HG03521 (cell line): ENCODE measurements around the gene HOXA6.

Experiments
- ATAC-seq: cut with Tn5 transposase; IDR thresholded peaks from one replicate; pipeline ENCODE4 v1.9.1; 2021; ENCODE audit warnings: mild to moderate bottlenecking, moderate library complexity; ENCODE audit not compliant: unreplicated experiment

The HOXA6 gene

DNA sequence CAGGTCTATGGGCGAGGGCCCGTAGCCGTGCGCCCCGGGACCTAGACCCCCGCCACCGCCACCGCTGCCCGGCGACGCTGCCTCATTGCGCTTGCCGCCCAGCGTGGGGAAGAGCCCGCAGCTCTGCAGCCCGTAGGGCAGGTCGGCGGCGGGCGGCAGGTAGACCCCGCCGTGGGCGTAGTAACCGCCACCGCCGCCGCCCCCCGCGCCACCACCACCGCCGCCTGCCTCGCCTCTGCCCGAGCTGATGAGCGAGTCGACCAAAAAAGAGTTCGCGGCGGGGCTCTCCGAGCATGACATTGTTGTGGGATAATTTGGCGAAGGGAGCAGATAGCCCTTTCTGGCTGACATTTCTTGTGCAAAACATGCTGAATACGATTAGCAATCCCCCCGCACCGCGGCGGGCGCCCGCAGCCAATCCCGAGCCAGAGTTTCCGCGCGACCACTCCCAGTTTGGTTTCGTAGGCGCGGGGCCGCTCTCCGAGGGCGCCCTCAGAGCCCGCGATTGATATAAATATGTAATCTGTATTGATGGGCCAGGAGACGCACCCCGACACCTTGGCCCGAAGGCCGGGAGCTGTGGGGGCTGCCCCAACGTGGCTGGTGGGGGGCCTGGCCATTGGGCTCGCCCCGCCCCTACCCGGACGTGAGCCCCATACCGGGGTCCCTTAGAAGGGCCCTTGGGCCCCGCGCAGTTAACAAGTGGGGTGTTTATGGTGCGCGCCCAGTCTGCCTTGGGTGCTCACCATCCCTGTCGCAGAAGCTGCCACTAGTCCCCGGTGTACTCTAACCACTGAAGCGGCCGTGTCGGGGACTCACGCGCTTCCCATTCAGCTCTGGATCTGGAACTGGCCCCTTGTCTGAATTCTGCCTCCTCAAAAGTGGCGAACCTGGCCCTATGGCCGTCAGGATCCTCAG lies 26.6 kb upstream of the HOXA6 start, which contains the start of gene HOXA10:
TSS of gene HOXA10 (minus strand) at position 365 of the 918 bp plus-strand sequence. CDS start at position 351, 14 bp downstream.
- ATAC-seq, result no peak

DNA sequence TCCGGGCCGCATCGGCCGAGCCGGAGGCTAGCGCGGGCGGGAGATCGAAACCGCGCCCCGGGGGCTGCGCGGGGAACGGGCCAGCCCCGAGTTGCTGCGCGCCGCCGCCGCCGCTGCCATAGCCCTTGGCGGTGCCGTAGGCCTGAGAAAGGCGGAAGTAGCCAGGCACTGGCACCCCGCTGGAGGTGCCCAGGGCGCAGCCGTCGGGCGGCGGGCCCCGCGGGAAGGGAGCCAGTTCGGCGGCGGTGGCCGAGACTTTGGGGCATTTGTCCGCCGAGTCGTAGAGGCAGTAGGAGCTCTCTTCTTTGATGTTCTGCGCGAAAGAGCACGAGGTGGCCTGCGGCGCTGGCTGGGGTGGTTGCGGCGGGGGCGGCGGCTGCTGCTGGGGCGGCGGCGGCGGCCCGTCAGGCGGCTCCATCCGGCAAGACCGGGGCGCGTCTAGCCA lies 26.0 kb upstream of the HOXA6 start:
- ATAC-seq, result no peak

DNA sequence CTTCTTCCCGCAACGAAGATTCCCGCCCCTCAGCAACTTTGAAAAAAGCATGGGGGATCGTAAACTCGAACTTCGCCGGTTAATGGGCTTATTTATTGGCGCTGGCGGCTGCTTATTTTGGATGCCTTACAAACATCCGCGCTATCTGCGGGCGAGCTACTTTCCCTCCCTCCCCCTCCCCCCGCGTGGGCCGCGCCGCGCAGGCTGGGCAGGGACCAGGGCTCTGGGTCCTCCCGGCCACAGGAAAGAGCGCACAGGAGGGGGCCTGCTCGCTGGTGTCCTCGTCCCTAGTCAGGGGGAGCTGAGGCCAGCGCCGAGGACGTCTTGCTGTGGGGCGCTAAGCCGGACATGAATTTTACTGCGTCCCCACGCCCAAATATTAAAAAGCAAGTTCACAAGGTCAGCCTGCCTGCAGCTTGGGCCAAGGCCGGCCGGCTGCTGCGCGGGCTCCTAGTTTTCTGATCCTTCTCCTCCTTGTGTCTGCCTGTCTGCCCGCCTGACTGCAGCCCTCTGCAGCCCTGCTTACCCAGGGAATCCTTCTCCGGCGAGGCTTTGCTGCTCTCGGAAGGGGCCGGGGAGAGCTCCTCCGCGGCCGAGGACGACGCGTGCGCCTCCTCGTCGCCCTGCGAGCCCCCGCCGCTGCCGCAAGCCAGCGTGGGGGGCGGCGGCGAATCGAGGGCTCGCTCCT lies 25.4 kb upstream of the HOXA6 start:
- no peak for ATAC-seq

DNA sequence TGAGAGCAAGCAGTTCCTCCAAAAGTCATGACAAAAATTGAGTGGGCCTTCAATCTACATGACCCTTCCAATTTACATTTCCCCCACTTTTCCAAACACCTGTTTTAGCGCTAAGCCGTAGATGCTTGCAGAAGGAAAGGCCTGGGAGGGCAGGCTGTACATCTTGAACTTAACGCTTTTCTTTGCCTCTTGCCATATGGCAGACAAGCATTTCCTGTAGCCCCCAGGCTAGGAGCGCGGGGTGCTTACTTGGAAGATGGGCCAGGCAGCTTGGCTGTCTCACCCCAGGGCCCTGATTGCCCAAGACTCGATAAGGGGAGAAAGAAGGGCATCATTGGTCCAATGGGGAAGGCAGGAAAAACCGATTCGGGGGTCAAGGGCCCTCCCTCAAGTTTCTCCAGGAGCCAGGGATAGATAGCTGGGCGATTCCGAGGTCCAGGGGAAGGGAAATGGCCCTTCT lies 24.8 kb upstream of the HOXA6 start:
- ATAC-seq, result no peak

DNA sequence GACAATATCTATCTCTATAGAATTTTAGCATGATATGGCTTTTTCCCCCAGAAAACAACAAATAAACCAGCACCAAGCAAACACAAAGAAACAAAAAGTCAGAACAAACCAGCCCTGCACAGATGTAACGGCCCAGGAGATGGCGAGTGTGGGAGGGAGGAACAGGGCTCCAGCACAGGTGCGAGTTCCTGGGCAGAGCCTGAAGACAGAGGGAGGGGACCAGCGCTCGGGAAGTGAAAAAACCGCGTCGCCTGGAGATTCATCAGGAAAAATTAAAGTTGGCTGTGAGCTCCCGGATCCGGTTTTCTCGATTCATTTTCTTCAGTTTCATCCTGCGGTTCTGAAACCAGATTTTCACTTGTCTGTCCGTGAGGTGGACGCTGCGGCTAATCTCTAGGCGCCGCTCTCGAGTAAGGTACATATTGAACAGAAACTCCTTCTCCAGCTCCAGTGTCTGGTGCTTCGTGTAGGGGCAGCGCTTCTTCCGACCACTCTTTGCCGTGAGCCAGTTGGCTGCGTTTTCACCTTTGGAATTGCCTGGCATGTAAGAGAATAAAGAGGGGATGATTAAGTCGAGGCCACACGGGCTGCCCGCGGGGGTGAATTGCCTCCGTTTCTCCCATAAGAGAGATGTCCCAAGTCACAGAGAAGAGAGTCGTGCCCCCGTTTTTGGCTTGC lies 24.2 kb upstream of the HOXA6 start:
- no peak for ATAC-seq

DNA sequence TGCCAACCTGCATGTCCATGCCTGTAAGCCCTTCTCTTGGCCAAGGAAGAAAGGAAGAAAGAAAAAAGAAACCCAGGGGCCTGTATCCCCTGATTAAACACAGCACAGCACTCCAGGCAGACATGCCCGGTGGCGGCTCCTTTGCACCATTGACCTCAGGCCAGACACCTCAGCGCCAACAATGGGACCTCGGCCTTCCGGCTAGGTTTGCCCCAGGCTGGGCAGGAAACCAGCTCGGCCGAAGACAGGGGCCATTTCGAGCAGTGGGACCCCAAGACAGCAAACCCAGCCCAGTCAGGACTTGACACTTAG lies 23.7 kb upstream of the HOXA6 start:
- no peak for ATAC-seq

DNA sequence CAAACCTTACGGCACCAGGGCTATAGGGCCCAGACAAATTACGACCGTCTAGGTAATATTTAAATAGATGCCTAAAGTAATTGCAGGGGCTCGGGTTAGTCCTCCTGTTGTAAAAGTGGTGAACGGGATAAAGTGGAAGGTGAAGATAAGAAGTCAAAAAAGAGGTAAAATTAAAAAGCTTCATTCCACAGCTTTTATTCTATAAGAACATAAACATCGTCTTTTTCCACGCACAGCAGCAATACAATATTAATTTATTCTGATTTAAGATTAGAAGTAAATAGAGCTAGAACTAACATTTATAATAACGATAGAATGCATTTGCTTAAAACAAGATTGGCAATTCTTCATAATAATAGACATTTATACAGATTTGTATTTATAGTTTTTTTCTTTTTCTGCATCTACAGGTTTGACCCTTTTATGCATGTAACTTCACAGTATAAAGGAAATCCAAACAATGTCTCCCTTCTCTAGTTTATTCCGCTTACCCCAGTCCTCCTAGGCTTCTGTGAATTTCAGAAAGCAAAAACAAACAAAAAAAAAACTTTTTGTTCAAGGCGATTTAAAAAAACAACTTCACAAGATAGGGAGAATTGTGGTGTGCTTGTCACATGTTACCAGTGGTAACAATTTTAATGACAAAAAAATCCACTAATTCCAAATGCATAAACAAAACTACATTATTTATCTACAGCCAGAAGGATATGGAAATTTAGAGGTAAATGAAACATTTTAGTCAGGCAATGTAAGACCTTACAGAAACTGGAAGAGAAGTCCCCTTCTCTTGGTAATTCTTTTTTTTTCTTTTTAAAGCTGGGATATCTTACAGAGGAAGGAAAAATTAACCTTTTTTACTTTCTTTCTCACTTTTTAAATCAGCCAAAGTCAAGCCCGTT lies 23.1 kb upstream of the HOXA6 start:
- ATAC-seq, result no peak

DNA sequence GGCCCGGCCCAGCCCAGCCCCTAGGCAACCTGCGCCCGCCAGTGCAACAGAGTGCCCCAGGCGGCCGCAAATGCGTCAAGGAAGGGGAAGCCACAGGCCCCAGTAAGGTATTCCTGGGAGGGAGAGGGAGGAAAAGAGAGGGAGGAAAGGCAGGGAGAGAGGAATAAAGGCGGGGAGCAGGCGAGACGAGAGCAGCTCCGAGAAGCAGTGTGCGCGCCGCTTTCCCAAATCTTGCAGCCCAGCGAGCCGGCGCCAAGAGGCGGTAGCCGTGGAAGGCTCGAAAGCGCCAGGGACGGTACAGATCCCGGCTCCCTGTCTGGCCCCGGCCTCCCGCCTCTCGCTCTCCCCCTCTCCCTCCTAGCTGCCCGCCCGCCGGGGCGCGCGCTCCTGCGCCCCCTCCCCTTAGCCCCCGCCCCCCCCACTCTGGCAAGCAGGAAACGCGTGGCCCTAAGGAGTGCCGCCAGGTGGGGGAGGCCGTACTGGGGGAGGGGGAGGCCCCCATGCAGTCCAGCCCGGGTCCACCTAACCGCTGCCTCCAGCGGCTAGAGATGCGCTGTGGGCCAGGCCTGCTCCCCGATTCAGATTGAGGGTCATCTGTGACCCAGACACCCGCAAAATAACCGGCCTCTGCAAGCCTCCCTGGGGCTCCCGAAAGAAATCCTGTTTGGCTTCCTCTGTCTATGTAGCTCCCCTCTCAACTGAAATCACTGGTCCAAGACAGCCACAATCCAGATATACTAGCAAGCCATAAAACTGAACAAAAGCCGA lies 22.3 kb upstream of the HOXA6 start:
- ATAC-seq, result no peak

DNA sequence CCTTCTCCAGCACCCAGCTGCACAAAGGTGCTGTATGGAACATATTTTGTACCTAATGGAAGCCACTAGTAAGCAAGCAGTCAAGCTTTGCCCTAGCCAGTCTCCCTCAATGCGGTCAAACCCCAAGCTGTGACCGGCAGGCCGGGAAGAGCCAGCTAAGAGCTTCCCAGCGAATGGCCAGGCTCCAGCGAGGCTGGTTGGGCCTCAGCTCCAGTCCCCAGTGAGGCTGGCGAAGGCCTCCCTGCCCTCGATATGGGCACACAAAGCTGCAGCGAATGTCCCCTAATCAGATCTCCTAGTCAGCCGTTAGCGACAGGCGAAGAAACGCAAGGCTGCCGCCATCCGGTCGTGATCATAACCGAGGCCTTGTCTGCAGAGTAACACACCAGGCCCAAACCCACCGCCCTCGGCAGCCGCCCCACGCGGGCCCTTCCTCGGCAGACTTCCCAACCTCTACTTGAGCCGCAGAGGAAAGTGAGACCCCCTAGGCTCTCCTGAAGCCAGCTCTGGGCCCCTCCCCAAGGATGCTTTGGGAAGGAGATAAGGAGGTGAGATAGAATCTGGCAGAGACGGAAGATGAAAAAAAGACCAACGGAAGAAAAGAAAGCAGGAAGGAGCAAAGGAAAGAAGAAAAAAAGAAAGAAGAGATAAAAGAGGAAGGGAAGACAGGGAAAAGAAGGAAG lies 20.8 kb upstream of the HOXA6 start:
- no peak for ATAC-seq

DNA sequence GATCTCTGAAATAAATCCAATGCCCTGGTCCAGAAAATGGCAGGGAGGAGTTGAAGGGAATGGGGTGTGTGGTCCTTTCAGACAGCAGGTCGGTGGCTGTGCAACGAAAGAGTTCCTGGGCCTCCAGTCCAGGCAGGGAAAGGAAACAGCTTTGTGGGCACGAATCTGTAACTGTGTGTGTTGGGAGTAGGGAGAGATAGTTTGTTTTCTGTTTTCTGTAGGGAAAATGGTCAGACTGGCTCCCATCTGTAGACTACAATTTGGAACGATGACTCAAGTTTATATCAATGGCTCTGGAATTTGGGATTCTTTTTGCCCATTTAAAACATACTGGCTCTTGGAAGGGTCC lies 20.3 kb upstream of the HOXA6 start:
- ATAC-seq, result no peak

DNA sequence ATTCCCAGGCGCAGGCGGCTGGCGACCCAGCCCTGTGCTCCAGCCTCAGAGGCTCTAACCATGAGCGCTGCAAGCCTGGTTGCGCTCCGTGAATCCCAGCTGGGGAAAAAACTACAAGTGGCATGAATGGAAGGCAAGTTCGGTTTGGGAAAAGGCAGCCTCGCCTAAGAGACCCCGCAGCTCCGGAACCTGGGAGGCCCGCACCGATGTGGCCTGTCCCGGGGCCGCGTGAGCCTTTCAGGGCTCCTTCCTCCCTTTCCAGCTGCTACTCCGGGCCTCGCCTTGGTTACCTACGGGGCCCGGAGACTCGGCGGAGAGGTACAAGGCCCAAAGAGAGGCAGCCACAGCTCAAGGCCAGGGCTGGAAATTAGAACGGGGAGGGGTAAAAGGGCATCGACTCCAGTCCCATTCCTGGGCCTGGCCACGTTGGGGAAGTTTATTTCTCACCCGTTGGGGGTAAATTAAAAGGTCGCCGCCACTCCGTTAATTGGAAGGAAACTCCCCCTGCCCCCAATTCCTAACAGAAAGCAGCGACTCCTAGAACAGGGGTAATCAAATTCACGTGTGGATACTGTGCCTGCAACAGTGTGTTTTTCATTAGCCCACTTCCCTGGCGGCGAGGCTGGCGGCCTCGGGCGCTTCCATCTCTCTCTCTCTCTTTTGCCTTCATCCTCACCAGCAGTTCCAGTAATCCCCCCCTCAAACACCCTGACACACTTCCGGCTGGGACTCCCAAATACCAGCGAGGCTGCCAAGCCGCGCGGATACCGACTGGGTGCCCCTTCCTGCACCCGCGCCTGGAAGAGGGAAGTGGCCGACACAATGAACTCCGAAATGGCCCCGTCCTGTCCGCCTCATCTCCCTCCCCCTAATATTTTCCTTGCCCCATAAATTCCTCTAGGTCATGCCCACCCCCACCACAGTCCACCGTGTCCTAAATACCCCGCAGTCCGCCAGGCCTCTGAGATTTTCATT lies 19.2 kb upstream of the HOXA6 start:
- ATAC-seq, result no peak

DNA sequence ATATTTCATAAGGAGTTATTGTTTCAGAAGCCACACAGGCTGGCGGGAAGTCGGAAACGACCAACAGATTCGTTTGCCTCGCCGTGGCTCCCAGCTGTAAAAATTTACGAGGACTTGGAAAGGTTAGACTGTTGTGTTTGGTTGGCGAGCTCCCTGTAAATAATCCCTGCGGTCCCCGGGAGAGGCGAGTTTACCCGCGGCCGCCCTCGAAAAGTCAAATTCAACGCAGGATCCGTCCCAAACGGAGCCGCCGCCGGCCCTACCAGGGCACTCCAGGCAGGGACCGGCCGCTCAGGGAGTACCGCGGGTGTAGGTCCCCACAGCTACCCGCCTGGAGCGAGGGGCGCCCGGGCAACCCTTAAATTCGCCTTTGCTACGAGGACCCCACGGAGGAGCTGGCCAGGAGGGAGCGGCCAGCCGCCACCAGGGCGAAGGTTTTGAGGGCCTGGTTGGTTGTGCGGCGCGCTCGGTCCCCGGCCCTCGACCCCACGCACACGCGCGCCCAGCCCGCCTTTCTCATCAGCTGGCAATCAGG lies 18.5 kb upstream of the HOXA6 start:
- no peak for ATAC-seq

DNA sequence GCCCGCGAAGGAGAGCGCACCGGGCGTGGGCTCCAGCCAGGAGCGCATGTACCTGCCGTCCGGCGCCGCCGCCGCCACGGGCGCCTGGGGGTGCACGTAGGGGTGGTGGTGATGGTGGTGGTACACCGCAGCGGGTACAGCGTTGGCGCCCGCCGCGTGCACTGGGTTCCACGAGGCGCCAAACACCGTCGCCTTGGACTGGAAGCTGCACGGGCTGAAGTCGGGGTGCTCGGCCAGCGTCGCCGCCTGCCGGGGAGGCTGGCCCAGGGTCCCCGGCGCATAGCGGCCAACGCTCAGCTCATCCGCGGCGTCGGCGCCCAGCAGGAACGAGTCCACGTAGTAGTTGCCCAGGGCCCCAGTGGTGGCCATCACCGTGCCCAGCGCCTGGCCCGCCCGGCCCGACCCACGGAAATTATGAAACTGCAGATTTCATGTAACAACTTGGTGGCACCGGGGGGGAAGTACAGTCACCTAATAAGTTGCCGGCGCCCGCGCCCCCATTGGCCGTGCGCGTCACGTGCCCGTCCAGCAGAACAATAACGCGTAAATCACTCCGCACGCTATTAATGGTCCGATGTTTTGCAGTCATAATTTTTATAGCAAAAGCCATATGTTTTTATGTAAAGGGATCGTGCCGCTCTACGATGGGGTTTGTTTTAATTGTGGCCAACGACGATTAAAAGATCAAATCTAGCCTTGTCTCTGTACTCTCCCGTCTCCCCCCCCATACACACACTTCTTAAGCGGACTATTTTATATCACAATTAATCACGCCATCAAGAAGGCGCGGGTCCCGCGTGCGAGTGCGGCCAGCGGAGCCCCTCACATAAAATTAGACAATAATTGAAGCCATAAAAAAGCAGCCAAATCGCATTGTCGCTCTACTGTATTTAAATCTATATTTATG lies 17.8 kb upstream of the HOXA6 start, which contains the start of gene HOXA9:
TSS of gene HOXA9 (minus strand) at position 449 of the 907 bp plus-strand sequence. CDS start at position 369, 80 bp downstream.
- no peak for ATAC-seq

DNA sequence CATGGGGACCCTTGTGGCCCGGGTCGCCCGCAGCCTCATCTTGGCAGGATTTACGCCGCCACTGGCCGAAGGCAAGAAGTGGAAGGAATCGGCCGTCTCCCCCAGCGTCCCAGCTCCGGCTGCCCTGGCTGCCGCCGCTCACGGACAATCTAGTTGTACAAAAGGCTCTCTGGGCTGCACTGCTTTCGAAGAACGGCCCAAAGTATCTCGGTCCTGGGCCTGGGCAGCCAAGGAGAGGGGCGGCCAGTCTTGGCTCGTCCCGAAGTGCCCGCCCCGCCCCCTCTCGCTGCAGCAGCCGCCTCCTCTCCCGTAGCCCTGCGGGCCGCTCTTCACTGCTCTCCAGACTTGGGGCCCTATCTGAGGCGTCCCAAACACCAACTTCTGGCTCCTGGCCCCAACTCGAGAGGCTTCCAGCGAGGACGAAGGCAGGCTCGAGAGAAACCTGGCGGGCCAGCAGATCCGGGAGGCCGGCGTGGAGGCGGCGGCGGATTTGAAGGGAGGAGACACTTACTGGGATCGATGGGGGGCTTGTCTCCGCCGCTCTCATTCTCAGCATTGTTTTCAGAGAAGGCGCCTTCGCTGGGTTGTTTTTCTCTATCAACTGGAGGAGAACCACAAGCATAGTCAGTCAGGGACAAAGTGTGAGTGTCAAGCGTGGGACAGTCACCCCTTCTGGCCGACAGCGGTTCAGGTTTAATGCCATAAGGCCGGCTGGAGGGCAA lies 17.0 kb upstream of the HOXA6 start:
- ATAC-seq, result no peak

DNA sequence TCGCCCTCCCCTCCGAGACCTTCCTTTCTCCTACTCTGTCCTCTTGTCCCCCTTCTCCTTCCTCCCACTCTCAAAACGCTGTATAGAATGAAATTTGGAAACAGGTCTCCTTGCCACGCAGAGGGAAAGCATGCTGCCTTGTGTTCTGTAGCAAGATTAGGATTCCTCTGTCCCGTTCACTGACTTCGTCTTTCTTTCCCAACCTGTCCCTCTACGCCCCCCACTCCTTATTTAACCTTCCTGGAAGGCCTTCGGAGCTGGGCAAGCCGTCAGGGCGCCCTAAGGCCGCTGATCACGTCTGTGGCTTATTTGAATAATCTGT lies 16.4 kb upstream of the HOXA6 start:
- no peak for ATAC-seq
